Measurements from ENCODE around the gene MED9.

GRCh38 chr17:17434477-17434876 is 42.3 kb upstream of the MED9 start:
- TF ChIP-seq CTCF (conservative IDR thresholded peaks at IDR 0.05; ENCODE audit: low read depth, low read length) (no peak), EZH2phosphoT487 (IDR thresholded peaks at IDR 0.05; ENCODE audit: borderline replicate concordance, low read length) (no peak), EZH2 (IDR thresholded peaks at IDR 0.05; ENCODE audit: low read length, unreplicated experiment) (no peak)

Measured in PC-3 (cell line).